ENCODE data around the gene DHX38.
A peak's percentile ranks its signal among the peaks of the same experiment; 100 is the strongest.

DHX38 gene

DNA sequence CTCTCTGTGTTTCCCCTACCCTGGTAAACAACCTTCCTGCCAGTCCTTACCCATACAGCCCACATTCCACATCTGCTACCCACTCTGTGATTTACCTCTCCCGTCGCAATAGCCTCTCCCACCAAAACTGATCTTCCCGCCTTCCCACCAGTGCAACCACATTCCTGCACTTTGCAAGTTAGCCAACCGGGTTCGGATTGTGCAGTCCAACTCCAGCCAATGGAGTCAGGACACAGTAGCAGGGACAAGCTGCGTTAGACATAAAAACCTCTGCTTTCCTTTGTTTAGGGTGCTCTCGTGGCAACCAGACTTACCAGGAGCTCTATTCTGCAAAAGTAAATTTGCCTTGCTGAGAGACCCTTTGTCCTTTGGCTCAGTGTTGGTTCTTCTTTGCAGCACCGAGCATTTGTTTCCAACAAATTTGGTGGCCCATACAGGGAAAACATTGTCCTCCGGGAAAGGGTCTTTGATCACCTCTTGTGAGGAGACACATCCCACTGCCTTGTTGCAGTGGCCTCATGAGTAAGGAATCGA, 29.2 kb upstream of the DHX38 start:
- no CpG with 5 or more reads among the region's 10 CpGs for WGBS (ENCODE audit: extremely low coverage, insufficient coverage, insufficient read length)

DNA sequence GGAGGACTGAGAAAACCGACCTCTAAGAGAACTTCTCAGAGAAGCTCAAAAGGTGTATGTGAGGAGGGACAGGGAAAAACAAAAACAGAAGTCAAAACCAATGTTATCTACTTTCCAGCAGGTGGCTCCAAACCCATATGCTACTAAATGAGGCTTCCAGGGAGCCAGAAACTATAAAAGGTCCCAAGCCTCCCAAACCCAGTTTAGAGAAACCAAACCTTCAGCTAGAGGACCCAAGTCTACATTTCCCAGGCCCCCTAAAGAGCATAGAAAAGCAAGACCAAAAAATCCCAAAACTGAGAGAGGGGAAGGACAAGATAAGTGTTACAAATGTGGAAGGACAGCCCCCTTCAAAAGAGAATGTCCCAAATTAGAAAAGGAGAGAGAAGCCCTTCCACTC, 26.9 kb upstream of the DHX38 start:
- Histone ChIP-seq H2BK5ac (ENCODE audit: low read depth, low read length, poor library complexity) (no peak overlapping the region), H3K14ac (ENCODE audit: low read length) (no peak overlapping the region), H2AFZ (ENCODE audit: insufficient read depth, low read length, poor library complexity) (no peak overlapping the region), H3K27me3 (ENCODE audit: insufficient read depth, low read length) (no peaks in the 10 kb centered on the region), H3K36me3 (ENCODE audit: control insufficient read depth in 1 of 2, insufficient read depth in 2 of 2, low read length in 2 of 2) (no peaks in the 10 kb centered on the region), H3K79me1 (ENCODE audit: low read length) (no peaks in the 10 kb centered on the region), H3K27ac (ENCODE audit: low read depth, low read length) (no peak overlapping the region), H3K18ac (ENCODE audit: low read length) (no peak overlapping the region), H2BK120ac (ENCODE audit: insufficient read depth, low read length, poor library complexity) (no peak overlapping the region), H3K23ac (ENCODE audit: low read length) (no peak overlapping the region), H3K9me3 (ENCODE audit: insufficient read depth, low read depth, low read length) (peaks cover 4% of the 10 kb centered on the region), H3K9ac (ENCODE audit: low read length) (no peak overlapping the region), H3K4me3 (ENCODE audit: low read depth, low read length) (no peak overlapping the region), H3K4me1 (ENCODE audit: control insufficient read depth in 1 of 2, insufficient read depth in 2 of 2, low read length in 2 of 2) (no peaks in the 10 kb centered on the region), H4K12ac (ENCODE audit: low read depth, low read length) (no peak overlapping the region), H4K8ac (ENCODE audit: low read depth, low read length) (no peak overlapping the region), H2BK12ac (ENCODE audit: low read length) (no peak overlapping the region), H3K4me2 (ENCODE audit: low read length) (no peak overlapping the region), H3K4ac (ENCODE audit: low read depth, low read length) (no peak overlapping the region), H4K91ac (ENCODE audit: low read depth, low read length) (no peak overlapping the region), H3K79me2 (ENCODE audit: control insufficient read depth, insufficient read depth, low read length, poor library complexity) (no peaks in the 10 kb centered on the region), H2AK5ac (ENCODE audit: low read length) (no peak overlapping the region)
- no CpG with 5 or more reads among the region's 1 CpG for WGBS (ENCODE audit: extremely low coverage, insufficient coverage, insufficient read length)
- DNase-seq = peak in 1 of 2 donors; percentile 50

More for the DNA sequence above, 29.2 kb upstream of the DHX38 start:
- H2BK12ac ChIP-seq (ENCODE audit: low read length) = no peak overlapping the region
- H3K27me3 ChIP-seq (ENCODE audit: insufficient read depth, low read length) = no peaks in the 10 kb centered on the region
- no peaks in the 10 kb centered on the region for H3K4me1 ChIP-seq (ENCODE audit: control insufficient read depth in 1 of 2, insufficient read depth in 2 of 2, low read length in 2 of 2)
- no peak overlapping the region for H3K4ac ChIP-seq (ENCODE audit: low read depth, low read length)
- H3K4me3 ChIP-seq (ENCODE audit: low read depth, low read length) = no peak overlapping the region
- no peak overlapping the region for H4K91ac ChIP-seq (ENCODE audit: low read depth, low read length)
- H3K36me3 ChIP-seq (ENCODE audit: control insufficient read depth in 1 of 2, insufficient read depth in 2 of 2, low read length in 2 of 2) = no peaks in the 10 kb centered on the region
- H4K12ac ChIP-seq (ENCODE audit: low read depth, low read length) = no peak overlapping the region
- no peak overlapping the region for H3K27ac ChIP-seq (ENCODE audit: low read depth, low read length)
- no peak overlapping the region for H2AK5ac ChIP-seq (ENCODE audit: low read length)
- no peaks in the 10 kb centered on the region for H3K79me1 ChIP-seq (ENCODE audit: low read length)
- H4K8ac ChIP-seq (ENCODE audit: low read depth, low read length) = no peak overlapping the region
- no peak overlapping the region for H3K18ac ChIP-seq (ENCODE audit: low read length)
- H2BK5ac ChIP-seq (ENCODE audit: low read depth, low read length, poor library complexity) = no peak overlapping the region
- no peaks in the 10 kb centered on the region for H3K79me2 ChIP-seq (ENCODE audit: control insufficient read depth, insufficient read depth, low read length, poor library complexity)
- no peak overlapping the region for H3K4me2 ChIP-seq (ENCODE audit: low read length)
- no peak overlapping the region for H2AFZ ChIP-seq (ENCODE audit: insufficient read depth, low read length, poor library complexity)
- peaks cover 4% of the 10 kb centered on the region for H3K9me3 ChIP-seq (ENCODE audit: insufficient read depth, low read depth, low read length)
- H3K14ac ChIP-seq (ENCODE audit: low read length) = no peak overlapping the region
- H3K9ac ChIP-seq (ENCODE audit: low read length) = no peak overlapping the region
- H2BK120ac ChIP-seq (ENCODE audit: insufficient read depth, low read length, poor library complexity) = no peak overlapping the region
- DNase-seq = no peak
- no peak overlapping the region for H3K23ac ChIP-seq (ENCODE audit: low read length)

DNA sequence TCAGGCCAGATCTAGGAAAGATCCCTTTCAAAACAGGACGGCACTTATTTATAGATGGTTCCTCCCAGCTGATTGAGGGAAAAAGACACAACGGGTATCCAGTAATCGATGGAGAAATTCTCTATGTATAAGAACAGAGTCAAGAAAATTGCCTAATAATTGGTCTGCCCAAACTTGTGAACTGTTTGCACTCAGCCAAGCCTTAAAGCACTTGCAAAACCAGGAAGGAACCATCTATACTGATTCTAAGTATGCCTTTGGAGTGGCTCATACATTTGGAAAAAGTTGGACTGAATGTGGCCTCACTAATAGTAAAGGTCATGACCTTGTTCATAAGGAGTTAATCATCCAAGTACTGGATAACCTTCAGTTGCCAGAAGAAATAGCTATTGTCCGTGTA, 24.7 kb upstream of the DHX38 start:
- no peak overlapping the region for H3K4me3 ChIP-seq (ENCODE audit: low read depth, low read length)
- H3K4ac ChIP-seq (ENCODE audit: low read depth, low read length) = no peak overlapping the region
- no peak overlapping the region for H2BK120ac ChIP-seq (ENCODE audit: insufficient read depth, low read length, poor library complexity)
- H3K27me3 ChIP-seq (ENCODE audit: insufficient read depth, low read length) = no peaks in the 10 kb centered on the region
- H2BK12ac ChIP-seq (ENCODE audit: low read length) = no peak overlapping the region
- no CpG with 5 or more reads among the region's 4 CpGs for WGBS (ENCODE audit: extremely low coverage, insufficient coverage, insufficient read length)
- H4K12ac ChIP-seq (ENCODE audit: low read depth, low read length) = no peak overlapping the region
- no peak overlapping the region for H3K18ac ChIP-seq (ENCODE audit: low read length)
- no peak overlapping the region for H3K23ac ChIP-seq (ENCODE audit: low read length)
- no peak overlapping the region for H4K8ac ChIP-seq (ENCODE audit: low read depth, low read length)
- H3K79me2 ChIP-seq (ENCODE audit: control insufficient read depth, insufficient read depth, low read length, poor library complexity) = no peaks in the 10 kb centered on the region
- no peaks in the 10 kb centered on the region for H3K79me1 ChIP-seq (ENCODE audit: low read length)
- no peak overlapping the region for H3K14ac ChIP-seq (ENCODE audit: low read length)
- no peak overlapping the region for H2AK5ac ChIP-seq (ENCODE audit: low read length)
- no peak overlapping the region for H3K4me2 ChIP-seq (ENCODE audit: low read length)
- H4K91ac ChIP-seq (ENCODE audit: low read depth, low read length) = no peak overlapping the region
- H3K27ac ChIP-seq (ENCODE audit: low read depth, low read length) = no peak overlapping the region
- H3K36me3 ChIP-seq (ENCODE audit: control insufficient read depth in 1 of 2, insufficient read depth in 2 of 2, low read length in 2 of 2) = no peaks in the 10 kb centered on the region
- peaks cover 3% of the 10 kb centered on the region for H3K9me3 ChIP-seq (ENCODE audit: insufficient read depth, low read depth, low read length)
- DNase-seq = no peak
- no peaks in the 10 kb centered on the region for H3K4me1 ChIP-seq (ENCODE audit: control insufficient read depth in 1 of 2, insufficient read depth in 2 of 2, low read length in 2 of 2)
- no peak overlapping the region for H2BK5ac ChIP-seq (ENCODE audit: low read depth, low read length, poor library complexity)
- no peak overlapping the region for H3K9ac ChIP-seq (ENCODE audit: low read length)
- no peak overlapping the region for H2AFZ ChIP-seq (ENCODE audit: insufficient read depth, low read length, poor library complexity)

DNA sequence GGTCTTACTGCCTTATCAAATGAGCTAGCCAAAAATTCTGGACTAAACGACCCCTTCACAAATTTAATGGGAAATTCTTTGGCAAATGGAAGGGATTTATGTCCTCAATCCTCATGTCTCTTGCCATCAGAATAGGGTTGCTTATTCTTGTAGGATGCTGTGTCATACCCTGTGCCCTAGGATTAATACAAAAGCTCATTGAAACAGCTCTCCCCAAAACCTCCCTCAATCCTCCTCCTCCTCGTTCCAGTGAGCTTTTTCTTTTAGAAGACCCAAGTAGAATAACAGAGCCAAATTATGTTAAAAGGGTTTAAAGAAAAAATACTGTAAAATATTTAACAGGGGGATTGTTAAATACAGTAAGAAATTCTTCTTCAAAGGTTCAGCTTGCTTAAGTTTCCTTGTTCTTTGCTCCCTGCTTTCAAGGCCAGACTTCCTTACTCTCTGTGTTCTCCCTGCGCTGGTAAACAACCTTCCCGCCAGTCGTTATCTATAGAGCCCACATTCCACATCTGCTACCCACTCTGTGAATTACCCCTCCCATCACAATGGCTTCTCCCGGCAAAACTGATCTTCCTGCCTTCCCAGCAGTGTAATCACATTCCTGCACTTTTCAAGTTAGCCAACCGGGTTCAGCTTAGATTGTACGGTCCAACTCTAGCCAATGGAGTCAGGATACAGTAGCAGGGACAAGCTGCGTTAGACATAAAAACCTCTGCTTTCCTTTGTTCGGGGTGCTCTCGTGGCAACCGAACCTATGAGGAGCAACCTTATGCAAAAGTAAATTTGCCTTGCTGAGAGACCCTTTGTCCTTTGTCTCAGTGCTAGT, 20.9 kb upstream of the DHX38 start:
- Histone ChIP-seq H3K9me3 (ENCODE audit: insufficient read depth, low read depth, low read length) (peaks cover 2% of the 10 kb centered on the region), H3K79me2 (ENCODE audit: control insufficient read depth, insufficient read depth, low read length, poor library complexity) (no peaks in the 10 kb centered on the region), H3K4me2 (ENCODE audit: low read length) (no peak overlapping the region), H3K4me1 (ENCODE audit: control insufficient read depth in 1 of 2, insufficient read depth in 2 of 2, low read length in 2 of 2) (no peaks in the 10 kb centered on the region), H4K12ac (ENCODE audit: low read depth, low read length) (no peak overlapping the region), H2AFZ (ENCODE audit: insufficient read depth, low read length, poor library complexity) (no peak overlapping the region), H3K4ac (ENCODE audit: low read depth, low read length) (no peak overlapping the region), H4K91ac (ENCODE audit: low read depth, low read length) (no peak overlapping the region), H3K9ac (ENCODE audit: low read length) (no peak overlapping the region), H2BK5ac (ENCODE audit: low read depth, low read length, poor library complexity) (no peak overlapping the region), H2BK12ac (ENCODE audit: low read length) (no peak overlapping the region), H3K18ac (ENCODE audit: low read length) (no peak overlapping the region), H4K8ac (ENCODE audit: low read depth, low read length) (no peak overlapping the region), H3K14ac (ENCODE audit: low read length) (no peak overlapping the region), H3K27me3 (ENCODE audit: insufficient read depth, low read length) (no peaks in the 10 kb centered on the region), H2AK5ac (ENCODE audit: low read length) (no peak overlapping the region), H2BK120ac (ENCODE audit: insufficient read depth, low read length, poor library complexity) (no peak overlapping the region), H3K4me3 (ENCODE audit: low read depth, low read length) (no peak overlapping the region), H3K79me1 (ENCODE audit: low read length) (no peaks in the 10 kb centered on the region), H3K27ac (ENCODE audit: low read depth, low read length) (no peak overlapping the region), H3K36me3 (ENCODE audit: control insufficient read depth in 1 of 2, insufficient read depth in 2 of 2, low read length in 2 of 2) (no peaks in the 10 kb centered on the region), H3K23ac (ENCODE audit: low read length) (no peak overlapping the region)
- no peak for DNase-seq
- WGBS (ENCODE audit: extremely low coverage, insufficient coverage, insufficient read length) = no CpG with 5 or more reads among the region's 12 CpGs
